T-helper 2 cell treated with Interferon-gamma antibody and Interleukin-4, amounts not matched to agents 5 μg/mL and 100 μg/mL, for 36 hours (primary cell): ENCODE data around the gene CHST11.

ENCODE experiments used
- DNase-seq: peaks from one replicate; pipeline ENCODE4 v3.0.0; 2021; ENCODE audit warnings: low spot score
- H3K27ac Mint-ChIP-seq: one replicate; pipeline ENCODE4 v1.8.0; 2021; ENCODE audit warnings: mild to moderate bottlenecking, mixed read lengths
- H3K27me3 Mint-ChIP-seq: one replicate; pipeline ENCODE4 v1.8.0; 2021; ENCODE audit warnings: low read depth, mixed read lengths
- H3K36me3 Mint-ChIP-seq: one replicate; pipeline ENCODE4 v1.8.0; 2021; ENCODE audit warnings: low read depth, mixed read lengths
- H3K4me1 Mint-ChIP-seq: one replicate; pipeline ENCODE4 v1.8.0; 2021; ENCODE audit warnings: low read depth, mixed read lengths
- H3K4me3 Mint-ChIP-seq: one replicate; pipeline ENCODE4 v1.8.0; 2022; ENCODE audit warnings: mild to moderate bottlenecking, moderate library complexity, mixed read lengths
- H3K9me3 Mint-ChIP-seq: one replicate; pipeline ENCODE4 v1.8.0; 2021; ENCODE audit warnings: mixed read lengths

The CHST11 gene

GRCh38 chr12:104763168-104763805 is 306.5 kb downstream of the CHST11 start:
- Mint-ChIP-seq H3K36me3 (peaks cover 19% of the 10 kb centered on the region), H3K4me3 (peak overlapping the region; percentile 20), H3K4me1 (peaks cover 29% of the 10 kb centered on the region), H3K27ac (peak overlapping the region; percentile 28), H3K9me3 (no peaks in the 10 kb centered on the region), H3K27me3 (no peaks in the 10 kb centered on the region)
- peak; percentile 62 for DNase-seq

- Mint-ChIP-seq H3K27ac (no peak overlapping the region), H3K4me3 (peak overlapping the region; percentile 27), H3K27me3 (no peaks in the 10 kb centered on the region), H3K9me3 (no peaks in the 10 kb centered on the region), H3K36me3 (peaks cover 10% of the 10 kb centered on the region), H3K4me1 (peaks cover 29% of the 10 kb centered on the region)
- peak; percentile 12 for DNase-seq
Measured at GRCh38 chr12:104764225-104765091, 307.7 kb downstream of the CHST11 start.

- peaks cover 8% of the 10 kb centered on the region for H3K36me3 Mint-ChIP-seq
- peaks cover 25% of the 10 kb centered on the region for H3K4me1 Mint-ChIP-seq
- peaks cover 4% of the 10 kb centered on the region for H3K27me3 Mint-ChIP-seq
- H3K27ac Mint-ChIP-seq: no peak overlapping the region
- no peak overlapping the region for H3K4me3 Mint-ChIP-seq
- no peaks in the 10 kb centered on the region for H3K9me3 Mint-ChIP-seq
- DNase-seq: no peak
Measured at GRCh38 chr12:104767261-104767660, 310.5 kb downstream of the CHST11 start.

GRCh38 chr12:104768033-104768432 is 311.3 kb downstream of the CHST11 start:
- peaks cover 22% of the 10 kb centered on the region for H3K4me1 Mint-ChIP-seq
- H3K9me3 Mint-ChIP-seq: peaks cover 7% of the 10 kb centered on the region
- H3K27me3 Mint-ChIP-seq: peaks cover 10% of the 10 kb centered on the region
- DNase-seq: no peak
- H3K4me3 Mint-ChIP-seq: no peak overlapping the region
- peaks cover 5% of the 10 kb centered on the region for H3K36me3 Mint-ChIP-seq
- no peak overlapping the region for H3K27ac Mint-ChIP-seq

- H3K4me1 Mint-ChIP-seq: peaks cover 15% of the 10 kb centered on the region
- H3K27ac Mint-ChIP-seq: no peak overlapping the region
- no peak for DNase-seq
- H3K36me3 Mint-ChIP-seq: no peaks in the 10 kb centered on the region
- H3K4me3 Mint-ChIP-seq: no peak overlapping the region
- peaks cover 10% of the 10 kb centered on the region for H3K27me3 Mint-ChIP-seq
- H3K9me3 Mint-ChIP-seq: peaks cover 12% of the 10 kb centered on the region
Measured at GRCh38 chr12:104769144-104769561, 312.4 kb downstream of the CHST11 start.

GRCh38 chr12:104772336-104772735 is 315.6 kb downstream of the CHST11 start:
- Mint-ChIP-seq H3K9me3 (peaks cover 16% of the 10 kb centered on the region), H3K27ac (no peak overlapping the region), H3K36me3 (no peaks in the 10 kb centered on the region), H3K4me1 (no peaks in the 10 kb centered on the region), H3K27me3 (peaks cover 14% of the 10 kb centered on the region), H3K4me3 (no peak overlapping the region)
- DNase-seq: no peak

GRCh38 chr12:104775731-104776231 is 319.0 kb downstream of the CHST11 start:
- peaks cover 12% of the 10 kb centered on the region for H3K27me3 Mint-ChIP-seq
- H3K9me3 Mint-ChIP-seq: peaks cover 35% of the 10 kb centered on the region
- no peaks in the 10 kb centered on the region for H3K4me1 Mint-ChIP-seq
- H3K27ac Mint-ChIP-seq: no peak overlapping the region
- no peak overlapping the region for H3K4me3 Mint-ChIP-seq
- peaks cover 2% of the 10 kb centered on the region for H3K36me3 Mint-ChIP-seq
- no peak for DNase-seq

- Mint-ChIP-seq H3K9me3 (peaks cover 32% of the 10 kb centered on the region), H3K27ac (no peak overlapping the region), H3K36me3 (peaks cover 2% of the 10 kb centered on the region), H3K4me3 (no peak overlapping the region), H3K4me1 (no peaks in the 10 kb centered on the region), H3K27me3 (peaks cover 7% of the 10 kb centered on the region)
- DNase-seq: no peak
Measured at GRCh38 chr12:104779134-104779533, 322.4 kb downstream of the CHST11 start.

- H3K9me3 Mint-ChIP-seq: peaks cover 27% of the 10 kb centered on the region
- DNase-seq: no peak
- no peaks in the 10 kb centered on the region for H3K4me1 Mint-ChIP-seq
- H3K27me3 Mint-ChIP-seq: peaks cover 2% of the 10 kb centered on the region
- H3K36me3 Mint-ChIP-seq: peaks cover 2% of the 10 kb centered on the region
- no peak overlapping the region for H3K4me3 Mint-ChIP-seq
- no peak overlapping the region for H3K27ac Mint-ChIP-seq
Measured at GRCh38 chr12:104782296-104782695, 325.5 kb downstream of the CHST11 start.

- peaks cover 2% of the 10 kb centered on the region for H3K4me1 Mint-ChIP-seq
- no peak overlapping the region for H3K4me3 Mint-ChIP-seq
- H3K9me3 Mint-ChIP-seq: peaks cover 14% of the 10 kb centered on the region
- H3K27me3 Mint-ChIP-seq: peaks cover 2% of the 10 kb centered on the region
- H3K27ac Mint-ChIP-seq: no peak overlapping the region
- no peak for DNase-seq
- H3K36me3 Mint-ChIP-seq: peaks cover 2% of the 10 kb centered on the region
Measured at GRCh38 chr12:104784592-104784991, 327.8 kb downstream of the CHST11 start.

GRCh38 chr12:104785886-104786285 is 329.1 kb downstream of the CHST11 start:
- Mint-ChIP-seq H3K27ac (no peak overlapping the region), H3K9me3 (peaks cover 8% of the 10 kb centered on the region), H3K4me3 (no peak overlapping the region), H3K36me3 (no peaks in the 10 kb centered on the region), H3K27me3 (peaks cover 2% of the 10 kb centered on the region), H3K4me1 (peaks cover 4% of the 10 kb centered on the region)
- DNase-seq: no peak

- Mint-ChIP-seq H3K4me1 (peaks cover 4% of the 10 kb centered on the region), H3K4me3 (no peak overlapping the region), H3K27me3 (peaks cover 2% of the 10 kb centered on the region), H3K36me3 (no peaks in the 10 kb centered on the region), H3K9me3 (peaks cover 3% of the 10 kb centered on the region), H3K27ac (no peak overlapping the region)
- no peak for DNase-seq
Measured at GRCh38 chr12:104786352-104786751, 329.6 kb downstream of the CHST11 start.

- no peak for DNase-seq
- H3K9me3 Mint-ChIP-seq: no peaks in the 10 kb centered on the region
- H3K4me1 Mint-ChIP-seq: peaks cover 4% of the 10 kb centered on the region
- no peaks in the 10 kb centered on the region for H3K36me3 Mint-ChIP-seq
- H3K4me3 Mint-ChIP-seq: no peak overlapping the region
- H3K27me3 Mint-ChIP-seq: peaks cover 3% of the 10 kb centered on the region
- H3K27ac Mint-ChIP-seq: no peak overlapping the region
Measured at GRCh38 chr12:104788840-104789271, 332.1 kb downstream of the CHST11 start.
